ENCODE results near the gene ADCY2.

GRCh38 chr5:7673658-7674057 is 277.7 kb downstream of the ADCY2 start:
- TF ChIP-seq POLR2AphosphoS5 (IDR thresholded peaks at IDR 0.05), result no peak
- no peak for TF ChIP-seq CTCF (IDR thresholded peaks at IDR 0.05)
- TF ChIP-seq POLR2A (IDR thresholded peaks at IDR 0.05; ENCODE audit: low read depth), result no peak
- no peak for TF ChIP-seq EP300 (IDR thresholded peaks at IDR 0.05)
